IPS DF 4.7 (cell line): ENCODE data around the gene ELOVL2.

Experiments used
- DNase-seq: peaks from one replicate; pipeline ENCODE4 v3.0.0-alpha.2; 2013; ENCODE audit warnings: low spot score; ENCODE audit errors: extremely low read depth

The ELOVL2 gene

GRCh38 chr6:11058406-11058805 is 14.3 kb upstream of the ELOVL2 start:
- DNase-seq: no peak

GRCh38 chr6:11056871-11057270 is 12.8 kb upstream of the ELOVL2 start:
- no peak for DNase-seq

GRCh38 chr6:11055127-11055627 is 11.1 kb upstream of the ELOVL2 start:
- DNase-seq: no peak

- no peak for DNase-seq
Observed at GRCh38 chr6:11054722-11055121, 10.6 kb upstream of the ELOVL2 start.

GRCh38 chr6:11053307-11053706 is 9.2 kb upstream of the ELOVL2 start:
- DNase-seq: no peak

GRCh38 chr6:11050731-11051130 is 6.6 kb upstream of the ELOVL2 start:
- DNase-seq: no peak

DNA sequence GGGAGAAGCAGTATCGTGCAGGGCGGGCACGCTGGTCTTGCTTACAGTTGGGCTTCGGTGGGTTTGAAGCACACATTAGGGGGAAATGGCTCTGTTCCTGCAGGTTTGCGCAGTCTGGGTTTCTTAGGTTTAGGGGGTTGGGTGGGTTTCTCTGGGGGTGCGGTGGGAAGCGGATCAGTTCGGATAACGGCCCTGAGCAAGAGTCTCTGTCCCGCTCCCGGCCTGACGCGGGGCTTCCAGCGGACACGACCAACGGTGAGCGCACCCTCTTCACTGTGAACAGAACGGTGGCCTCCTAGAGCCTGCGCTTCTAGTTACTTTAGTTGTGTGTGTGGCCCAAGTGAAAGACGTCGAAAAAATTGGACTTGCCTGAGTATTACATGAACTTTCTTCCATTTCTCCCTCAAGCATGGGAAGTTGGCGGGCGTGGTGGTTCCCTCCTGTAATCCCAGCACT is 635 bp upstream of the ELOVL2 start:
- no peak for DNase-seq

GRCh38 chr6:11043378-11043960 is 636 bp downstream of the ELOVL2 start:
- DNase-seq: no peak

GRCh38 chr6:11042750-11043377 is 1.2 kb downstream of the ELOVL2 start:
- no peak for DNase-seq

DNA sequence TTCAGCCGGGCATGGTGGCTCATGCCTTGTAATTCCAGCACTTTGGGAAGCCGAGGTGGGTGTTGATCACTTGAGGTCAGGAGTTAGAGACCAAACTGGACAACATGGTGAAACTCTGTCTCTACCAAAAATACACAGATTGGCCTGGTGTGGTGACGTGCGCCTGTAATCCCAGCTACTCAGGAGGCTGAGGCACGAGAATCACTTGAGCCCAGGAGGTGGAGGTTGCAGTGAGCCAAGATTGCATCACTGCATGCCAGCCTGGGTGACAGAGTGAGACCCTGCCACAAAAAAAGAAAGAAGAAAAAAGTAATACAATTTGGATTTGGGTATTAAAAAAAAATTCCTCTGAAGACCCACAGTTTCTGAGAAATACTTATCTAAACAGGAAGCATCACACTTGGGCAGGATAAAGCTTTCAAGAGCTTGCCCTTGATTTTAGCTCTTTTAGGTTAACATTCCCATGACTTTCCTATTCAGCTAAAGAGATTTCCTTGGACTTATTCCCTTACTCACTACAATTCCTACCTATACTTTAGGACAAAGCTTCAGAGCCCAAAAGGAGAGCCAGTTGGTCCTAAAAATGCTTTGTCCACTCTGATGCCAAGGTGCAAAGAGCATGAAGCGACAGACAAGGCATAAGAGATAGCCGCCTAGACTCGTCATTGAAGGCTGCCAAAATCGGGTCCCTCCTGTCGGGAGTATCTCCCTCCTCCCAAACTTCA is 1.9 kb downstream of the ELOVL2 start:
- no peak for DNase-seq

- no peak for DNase-seq
Observed at GRCh38 chr6:11040134-11040533, 4.0 kb downstream of the ELOVL2 start.

DNA sequence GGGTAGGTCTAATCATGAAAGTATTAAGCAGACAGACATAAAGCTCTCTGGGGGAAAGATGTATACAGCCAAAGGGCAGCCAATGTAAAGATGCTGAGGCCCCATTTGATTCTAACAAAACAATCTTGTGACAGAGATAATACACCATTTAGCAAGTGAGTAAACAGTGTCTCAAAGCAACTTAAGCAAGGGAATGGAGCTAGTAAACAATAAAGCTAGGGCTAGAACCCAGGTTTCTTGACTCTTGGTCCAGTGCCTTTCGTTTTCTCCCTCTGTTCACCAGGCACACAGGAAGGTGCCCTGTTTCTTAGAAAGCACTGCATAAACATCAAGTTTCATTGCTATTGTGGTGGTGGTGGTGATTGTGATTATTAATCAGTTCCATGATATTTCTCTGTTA is 5.1 kb downstream of the ELOVL2 start:
- no peak for DNase-seq

DNA sequence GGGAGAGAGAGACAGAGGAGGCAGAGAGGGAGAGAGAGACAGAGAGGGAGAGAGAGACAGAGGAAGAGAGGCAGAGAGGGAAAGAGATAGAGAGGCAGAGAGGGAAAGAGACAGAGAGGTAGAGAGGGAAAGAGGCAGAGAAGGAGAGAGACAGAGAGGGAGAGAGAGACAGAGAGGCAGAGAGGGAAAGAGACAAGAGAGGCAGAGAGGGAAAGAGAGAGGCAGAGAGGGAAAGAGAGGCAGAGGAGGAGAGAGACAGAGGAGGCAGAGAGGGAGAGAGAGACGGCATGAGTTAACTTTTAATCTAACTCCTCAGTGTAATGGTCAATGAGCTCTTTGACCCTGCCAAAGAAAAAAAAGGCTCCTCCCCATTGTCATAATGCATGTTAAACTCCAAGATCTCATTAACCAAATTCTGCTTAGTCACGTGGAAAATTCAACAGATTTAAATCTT is 7.1 kb downstream of the ELOVL2 start:
- no peak for DNase-seq

DNA sequence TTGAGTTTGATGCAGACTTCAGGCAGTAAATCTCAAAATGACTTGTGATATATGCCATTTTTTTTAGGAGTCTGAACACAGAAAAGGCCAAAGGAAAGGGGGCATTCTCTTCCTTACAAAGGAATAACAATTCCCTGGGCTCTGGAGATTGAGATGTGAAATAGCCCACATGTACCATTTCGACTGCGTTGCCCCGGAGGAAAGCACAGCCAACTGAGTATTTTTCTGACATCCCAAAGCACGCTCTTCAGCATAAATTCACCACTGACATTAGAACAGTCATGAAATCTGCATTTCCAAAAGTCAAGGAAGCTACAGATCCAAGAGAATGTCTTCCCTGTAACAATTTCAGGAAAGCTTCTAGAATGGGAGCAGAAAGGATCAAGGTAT is 7.8 kb downstream of the ELOVL2 start:
- no peak for DNase-seq

- no peak for DNase-seq
Observed at GRCh38 chr6:11035616-11036350, 8.3 kb downstream of the ELOVL2 start.

GRCh38 chr6:11033825-11034224 is 10.3 kb downstream of the ELOVL2 start:
- DNase-seq: no peak

DNA sequence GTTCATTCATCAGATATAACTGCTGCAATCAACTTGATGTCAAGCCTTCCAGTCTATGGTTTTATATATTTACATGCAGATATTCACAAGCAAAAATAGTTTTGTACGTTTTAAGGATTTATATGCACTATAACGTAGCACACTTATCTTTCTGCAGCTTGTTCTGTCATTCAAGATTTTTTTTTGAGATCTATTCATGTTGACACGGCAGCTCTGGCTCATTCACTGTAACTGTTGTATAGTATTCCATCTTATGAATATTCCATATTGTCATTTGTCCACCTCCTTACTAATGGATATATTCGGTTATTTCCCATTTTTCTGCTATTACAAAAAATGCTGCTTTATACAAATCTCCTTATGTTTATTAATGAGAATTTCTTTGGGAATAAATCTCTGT is 13.2 kb downstream of the ELOVL2 start:
- no peak for DNase-seq

DNA sequence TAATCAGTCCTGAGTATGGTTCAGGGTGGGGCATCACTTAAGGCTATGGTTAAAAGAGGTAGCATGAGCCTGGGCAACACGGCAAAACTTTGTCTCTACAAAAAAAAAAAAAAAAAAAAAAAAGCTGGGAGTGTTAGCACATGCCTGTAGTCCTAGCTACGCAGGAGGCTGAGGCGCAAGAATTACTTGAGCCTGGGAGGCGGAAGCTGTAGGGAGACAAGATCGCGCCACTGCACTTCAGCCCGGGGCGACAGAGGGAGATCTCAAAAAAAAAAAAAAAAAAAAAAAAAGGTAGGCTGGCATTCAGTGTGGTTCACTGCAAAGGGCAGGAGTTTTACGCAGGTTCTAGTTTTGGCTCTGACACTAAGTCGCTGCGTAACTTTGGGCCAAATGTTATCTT is 15.1 kb downstream of the ELOVL2 start:
- DNase-seq: no peak

DNA sequence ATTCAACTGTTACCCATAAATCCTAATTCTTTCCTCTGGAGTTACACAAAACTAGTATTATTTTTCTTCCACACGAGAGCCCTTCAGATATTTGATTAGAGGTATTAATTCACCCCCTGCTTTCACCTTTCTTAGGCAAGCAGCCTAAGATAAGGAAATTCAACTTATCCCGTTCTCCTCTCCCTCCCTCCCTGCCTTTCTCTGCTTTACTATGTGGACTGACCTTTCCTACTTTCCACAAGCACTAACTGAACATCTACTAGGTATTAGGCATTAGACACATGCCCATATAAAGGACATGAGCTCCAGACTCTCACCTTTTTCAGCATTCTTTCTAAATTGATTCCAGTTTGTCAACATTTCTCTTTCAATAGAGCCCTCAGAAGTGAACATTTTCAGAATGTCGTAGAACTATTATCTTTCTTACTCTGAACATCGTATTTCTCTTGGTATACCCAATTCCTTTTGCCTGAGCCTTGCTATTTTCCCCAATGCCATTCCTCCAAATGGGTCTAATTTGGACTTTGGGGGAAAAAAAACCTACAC is 16.5 kb downstream of the ELOVL2 start:
- no peak for DNase-seq

DNA sequence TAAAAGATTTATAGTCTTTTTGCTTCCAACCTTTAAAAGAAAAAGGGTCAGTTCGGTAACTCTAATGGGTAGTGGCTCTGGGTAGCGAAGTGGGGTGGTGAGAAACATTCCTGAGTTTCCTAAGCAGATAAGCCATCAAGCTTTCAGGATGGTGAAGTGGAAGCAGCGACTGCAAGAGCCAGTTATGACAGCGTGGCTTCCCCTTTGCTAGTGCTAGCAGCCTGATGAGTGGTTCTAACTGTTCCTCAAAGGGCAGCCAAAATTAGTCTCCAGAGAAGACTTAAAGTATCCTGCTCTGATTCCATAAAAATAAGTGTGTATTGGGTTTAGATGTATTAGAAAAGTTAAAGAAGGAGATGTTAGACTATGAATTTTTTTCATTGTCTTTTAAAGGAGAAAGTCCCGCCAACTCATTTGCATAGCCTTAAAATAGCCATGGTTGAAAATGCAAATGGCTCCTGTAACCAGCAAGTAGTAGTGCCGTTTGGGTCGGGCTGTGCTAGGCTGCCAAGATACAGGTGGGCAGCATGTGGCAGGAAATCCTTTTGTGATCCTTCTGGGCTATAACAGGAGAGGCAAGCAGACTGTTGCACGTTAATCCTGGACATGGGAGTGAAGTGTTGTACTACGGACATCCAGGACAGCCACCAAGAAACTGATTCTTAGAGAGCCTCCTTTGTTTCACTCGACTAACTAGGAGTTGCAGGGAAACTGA is 18.0 kb downstream of the ELOVL2 start:
- no peak for DNase-seq

DNA sequence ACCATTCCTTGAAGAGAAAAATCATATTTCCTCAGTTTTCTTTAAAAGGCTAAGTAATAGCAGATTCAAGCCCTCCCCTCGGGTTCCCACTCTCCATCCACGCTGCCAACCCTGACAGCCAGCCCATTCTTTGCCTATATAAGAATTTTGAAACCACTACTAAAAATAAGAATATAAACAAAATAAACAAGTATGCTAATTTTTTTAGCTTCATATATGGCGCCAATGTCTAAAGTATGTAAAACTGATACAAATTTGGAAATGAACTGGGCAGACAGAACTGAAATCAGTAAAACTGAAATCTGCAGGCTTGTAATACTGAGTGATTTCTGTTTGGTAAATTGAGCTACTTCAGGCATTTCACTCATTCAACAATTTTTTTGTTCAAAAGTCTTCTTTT is 19.0 kb downstream of the ELOVL2 start:
- no peak for DNase-seq
